Gastrocnemius medialis (tissue), 4 donors: ENCODE measurements around the gene LINC00305. TPM values are rescaled to one million over a fixed set of nuclear protein-coding genes. Genes with fewer than 3 reads are reported as not detected.

Experiments
- ATAC-seq, 2 donors: fragments of 150-250 bp; one replicate each; pipeline ENCODE4 v1.9.1; 2016
- DNase-seq, 2 donors: peaks; one replicate each; pipeline ENCODE4 v3.0.0-alpha.2; 2019
- H3K27ac ChIP-seq, 4 donors: fragments of 200-600 bp; sonication (generic); 1 replicate in 1 of 4; 2 replicates in 3 of 4; pipeline ENCODE4 v1.5.1; 2016 to 2018; ENCODE audit warnings: mild to moderate bottlenecking in 2 of 4, moderate library complexity in 1 of 4
- H3K27me3 ChIP-seq, 3 donors: fragments of 200-600 bp; sonication (generic) in 2 of 3; 1 replicate in 1 of 3; 2 replicates in 2 of 3; pipeline versions ENCODE4 v1.5.1 to v1.6.0; 2016 to 2019; ENCODE audit warnings: mild to moderate bottlenecking in 1 of 3, moderate library complexity in 1 of 3
- H3K36me3 ChIP-seq, 2 donors: fragments of 200-600 bp; sonication (generic) in 1 of 2; one replicate each; pipeline ENCODE4 v1.5.1; 2017 to 2018
- H3K4me1 ChIP-seq, 2 donors: fragments of 200-600 bp; sonication (generic) in 1 of 2; one replicate each; pipeline ENCODE4 v1.5.1; 2016 to 2017; ENCODE audit warnings: mild to moderate bottlenecking in 2 of 2
- H3K4me3 ChIP-seq, 4 donors: fragments of 200-600 bp; sonication (generic) in 3 of 4; 1 replicate in 1 of 4; 2 replicates in 3 of 4; pipeline ENCODE4 v1.5.1; 2016 to 2019; ENCODE audit warnings: mild to moderate bottlenecking in 2 of 4
- H3K9me3 ChIP-seq, 3 donors: fragments of 200-600 bp; sonication (generic) in 2 of 3; 1 replicate in 1 of 3; 2 replicates in 2 of 3; pipeline ENCODE4 v1.5.1; 2016 to 2019
- CTCF ChIP-seq, 5 experiments: fragments of 450-650 bp in 3 of 5; fragments of 200-600 bp in 2 of 5; sonication (generic) in 2 of 5; IDR thresholded peaks in 4 of 5; conservative IDR thresholded peaks in 1 of 5; 1 replicate in 4 of 5; 2 replicates in 1 of 5; pipeline ENCODE4 v1.5.1; 2016 to 2019; ENCODE audit warnings: antibody characterized with exemption in 5 of 5, mild to moderate bottlenecking in 3 of 5, moderate library complexity in 3 of 5
- POLR2A ChIP-seq, 2 donors: fragments of 450-650 bp; IDR thresholded peaks; one replicate each; pipeline ENCODE4 v1.6.1; 2017; ENCODE audit warnings: antibody characterized with exemption in 2 of 2, mild to moderate bottlenecking in 2 of 2, moderate library complexity in 2 of 2
- in situ Hi-C, 4 donors: fragments of 200-750 bp; cut with MboI; loops; one replicate each; pipeline versions ENCODE4 v1.15.0 to v1.8.0; 2017; ENCODE audit warnings: low sequenced_read_pairs in 4 of 4
- intact Hi-C: fragments of 100-400 bp; cut with DNase I; formaldehyde crosslinking; loops from one replicate; pipeline ENCODE4 v1.15.1; 2023; ENCODE audit warnings: low total_unique reads
- total RNA-seq, 4 donors: library from RNA; depleted of rRNA; stranded (reverse); fragments of >200 nt; gene quantifications; one replicate each; pipeline versions ENCODE4 v1.1.0 to v1.2.3, GENCODE V29; 2016

The LINC00305 gene
- total RNA-seq, 4 donors from 2014 or later = not detected

- ATAC-seq (no peak), DNase-seq (no peak)
- intact Hi-C loops = no loop called here
- Histone ChIP-seq H3K4me1 (no peaks in the 10 kb centered on the region), H3K27ac (no peak overlapping the region), H3K4me3 (no peak overlapping the region), H3K27me3 (no peaks in the 10 kb centered on the region), H3K36me3 (no peaks in the 10 kb centered on the region), H3K9me3 (no peaks in the 10 kb centered on the region)
- TF ChIP-seq CTCF (IDR thresholded peaks at IDR 0.05 in 4 of 5, conservative IDR thresholded peaks at IDR 0.05 in 1 of 5) (no peak), POLR2A (IDR thresholded peaks at IDR 0.05) (no peak)
- in situ Hi-C loops = no loop called here
Measured at GRCh38 chr18:64083916-64084315, 65.0 kb downstream of the LINC00305 start.

- Histone ChIP-seq H3K27me3 (no peaks in the 10 kb centered on the region), H3K36me3 (no peaks in the 10 kb centered on the region), H3K4me1 (no peaks in the 10 kb centered on the region), H3K9me3 (no peaks in the 10 kb centered on the region), H3K27ac (no peak overlapping the region), H3K4me3 (no peak overlapping the region)
- in situ Hi-C loops (no loop called here), intact Hi-C loops (no loop called here)
- TF ChIP-seq CTCF (IDR thresholded peaks at IDR 0.05 in 4 of 5, conservative IDR thresholded peaks at IDR 0.05 in 1 of 5) = no peak
- no peak for TF ChIP-seq POLR2A (IDR thresholded peaks at IDR 0.05)
- ATAC-seq = no peak
- DNase-seq = no peak
Measured at GRCh38 chr18:64082513-64082912, 66.4 kb downstream of the LINC00305 start.

- Histone ChIP-seq H3K36me3 (no peaks in the 10 kb centered on the region), H3K4me1 (no peaks in the 10 kb centered on the region), H3K27ac (no peak overlapping the region), H3K27me3 (no peaks in the 10 kb centered on the region), H3K9me3 (no peaks in the 10 kb centered on the region), H3K4me3 (no peak overlapping the region)
- no peak for ATAC-seq
- no peak for DNase-seq
- TF ChIP-seq CTCF (IDR thresholded peaks at IDR 0.05 in 4 of 5, conservative IDR thresholded peaks at IDR 0.05 in 1 of 5) (no peak), POLR2A (IDR thresholded peaks at IDR 0.05) (no peak)
- intact Hi-C loops = no loop called here
- in situ Hi-C loops = no loop called here
Measured at GRCh38 chr18:64082054-64082453, 66.8 kb downstream of the LINC00305 start.

- Histone ChIP-seq H3K9me3 (no peaks in the 10 kb centered on the region), H3K36me3 (no peaks in the 10 kb centered on the region), H3K27ac (no peak overlapping the region), H3K27me3 (no peaks in the 10 kb centered on the region), H3K4me3 (no peak overlapping the region), H3K4me1 (no peaks in the 10 kb centered on the region)
- TF ChIP-seq POLR2A (IDR thresholded peaks at IDR 0.05) (no peak), CTCF (IDR thresholded peaks at IDR 0.05 in 4 of 5, conservative IDR thresholded peaks at IDR 0.05 in 1 of 5) (no peak)
- intact Hi-C loops (no loop called here), in situ Hi-C loops (no loop called here)
- ATAC-seq (no peak), DNase-seq (no peak)
Measured at GRCh38 chr18:64073971-64074370, 74.9 kb downstream of the LINC00305 start.

GRCh38 chr18:64055019-64055418, 93.9 kb downstream of the LINC00305 start:
- ATAC-seq = no peak
- Histone ChIP-seq H3K27me3 (no peaks in the 10 kb centered on the region), H3K4me3 (no peak overlapping the region), H3K27ac (no peak overlapping the region), H3K4me1 (no peaks in the 10 kb centered on the region), H3K36me3 (no peaks in the 10 kb centered on the region), H3K9me3 (no peaks in the 10 kb centered on the region)
- in situ Hi-C loops = no loop called here
- intact Hi-C loops = no loop called here
- TF ChIP-seq CTCF (IDR thresholded peaks at IDR 0.05 in 4 of 5, conservative IDR thresholded peaks at IDR 0.05 in 1 of 5) (no peak), POLR2A (IDR thresholded peaks at IDR 0.05) (no peak)
- DNase-seq = no peak
